GM18498 (cell line): ENCODE results near the gene ATP10A.

Experiments
- ATAC-seq: cut with Tn5 transposase; IDR thresholded peaks from one replicate; pipeline ENCODE4 v1.9.1; 2021; ENCODE audit warnings: mild to moderate bottlenecking, moderate library complexity; ENCODE audit not compliant: unreplicated experiment

ATP10A gene, protein sequence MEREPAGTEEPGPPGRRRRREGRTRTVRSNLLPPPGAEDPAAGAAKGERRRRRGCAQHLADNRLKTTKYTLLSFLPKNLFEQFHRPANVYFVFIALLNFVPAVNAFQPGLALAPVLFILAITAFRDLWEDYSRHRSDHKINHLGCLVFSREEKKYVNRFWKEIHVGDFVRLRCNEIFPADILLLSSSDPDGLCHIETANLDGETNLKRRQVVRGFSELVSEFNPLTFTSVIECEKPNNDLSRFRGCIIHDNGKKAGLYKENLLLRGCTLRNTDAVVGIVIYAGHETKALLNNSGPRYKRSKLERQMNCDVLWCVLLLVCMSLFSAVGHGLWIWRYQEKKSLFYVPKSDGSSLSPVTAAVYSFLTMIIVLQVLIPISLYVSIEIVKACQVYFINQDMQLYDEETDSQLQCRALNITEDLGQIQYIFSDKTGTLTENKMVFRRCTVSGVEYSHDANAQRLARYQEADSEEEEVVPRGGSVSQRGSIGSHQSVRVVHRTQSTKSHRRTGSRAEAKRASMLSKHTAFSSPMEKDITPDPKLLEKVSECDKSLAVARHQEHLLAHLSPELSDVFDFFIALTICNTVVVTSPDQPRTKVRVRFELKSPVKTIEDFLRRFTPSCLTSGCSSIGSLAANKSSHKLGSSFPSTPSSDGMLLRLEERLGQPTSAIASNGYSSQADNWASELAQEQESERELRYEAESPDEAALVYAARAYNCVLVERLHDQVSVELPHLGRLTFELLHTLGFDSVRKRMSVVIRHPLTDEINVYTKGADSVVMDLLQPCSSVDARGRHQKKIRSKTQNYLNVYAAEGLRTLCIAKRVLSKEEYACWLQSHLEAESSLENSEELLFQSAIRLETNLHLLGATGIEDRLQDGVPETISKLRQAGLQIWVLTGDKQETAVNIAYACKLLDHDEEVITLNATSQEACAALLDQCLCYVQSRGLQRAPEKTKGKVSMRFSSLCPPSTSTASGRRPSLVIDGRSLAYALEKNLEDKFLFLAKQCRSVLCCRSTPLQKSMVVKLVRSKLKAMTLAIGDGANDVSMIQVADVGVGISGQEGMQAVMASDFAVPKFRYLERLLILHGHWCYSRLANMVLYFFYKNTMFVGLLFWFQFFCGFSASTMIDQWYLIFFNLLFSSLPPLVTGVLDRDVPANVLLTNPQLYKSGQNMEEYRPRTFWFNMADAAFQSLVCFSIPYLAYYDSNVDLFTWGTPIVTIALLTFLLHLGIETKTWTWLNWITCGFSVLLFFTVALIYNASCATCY (N-terminal part only)

DNA sequence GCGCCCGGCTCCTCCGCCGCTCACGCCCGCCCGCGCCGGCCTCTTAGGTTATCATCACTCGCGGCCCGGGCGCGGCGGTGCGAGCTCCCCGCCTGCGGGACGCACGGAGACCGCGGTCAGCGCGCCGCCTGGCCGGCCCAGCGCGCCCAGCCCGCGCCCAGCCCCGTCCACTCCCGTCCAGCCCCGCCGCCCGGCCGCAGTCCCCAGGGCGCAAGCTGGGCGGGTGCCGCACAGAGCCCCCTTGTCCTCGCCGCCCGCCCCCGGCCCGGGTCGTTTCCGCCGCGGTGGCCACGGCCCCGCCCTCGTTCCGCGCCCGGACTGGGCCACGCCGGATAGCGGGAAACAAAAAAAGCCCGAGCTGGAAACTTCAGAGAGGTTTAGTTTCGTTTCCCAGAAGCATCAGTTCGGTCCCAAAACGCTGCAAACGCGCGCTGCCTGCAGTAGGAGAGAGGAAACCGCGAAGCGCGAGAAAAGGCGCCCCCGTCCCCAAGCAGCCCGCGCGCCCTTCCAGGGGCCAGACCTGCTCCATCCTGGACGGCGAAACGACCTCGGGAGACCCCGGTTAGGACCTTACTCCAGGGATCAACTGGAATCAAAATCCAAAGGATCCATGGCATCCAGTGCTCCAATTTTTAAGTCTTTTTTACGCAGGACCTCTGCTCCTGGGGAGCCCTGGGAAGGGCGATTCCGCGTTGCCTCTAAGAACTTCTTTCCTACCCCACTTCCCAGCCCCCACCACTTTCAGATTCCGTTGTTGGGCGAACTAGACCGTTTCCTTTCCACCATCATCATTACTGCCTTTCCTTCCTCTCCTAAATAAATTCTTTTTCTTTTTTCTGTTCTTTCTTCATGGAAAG is at the start of gene ATP10A:
Gene ATP10A, minus strand, starts transcription at position 217 of the 857 bp plus-strand sequence. CDS start 231 bp downstream, outside the sequence.
- ATAC-seq = no peak

DNA sequence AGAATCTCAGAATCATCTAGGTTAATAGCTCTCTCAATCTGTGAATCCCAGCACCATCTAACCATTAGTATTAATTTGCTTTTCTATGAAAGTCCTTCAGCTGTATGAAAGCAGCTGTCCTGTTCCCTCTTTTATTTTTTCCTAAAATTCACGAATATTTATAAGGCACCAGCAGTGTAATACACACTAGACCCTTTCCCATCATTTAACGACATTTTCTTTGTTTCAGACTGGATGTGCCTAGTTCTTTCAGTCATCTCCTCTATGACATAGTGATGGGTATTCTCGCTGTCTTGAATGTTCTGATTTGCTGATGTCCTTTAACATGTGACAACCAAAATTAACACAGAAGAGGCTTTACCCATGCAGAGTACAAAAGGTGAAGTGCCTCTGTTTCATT is 48.9 kb upstream of the ATP10A start:
- no peak for ATAC-seq

DNA sequence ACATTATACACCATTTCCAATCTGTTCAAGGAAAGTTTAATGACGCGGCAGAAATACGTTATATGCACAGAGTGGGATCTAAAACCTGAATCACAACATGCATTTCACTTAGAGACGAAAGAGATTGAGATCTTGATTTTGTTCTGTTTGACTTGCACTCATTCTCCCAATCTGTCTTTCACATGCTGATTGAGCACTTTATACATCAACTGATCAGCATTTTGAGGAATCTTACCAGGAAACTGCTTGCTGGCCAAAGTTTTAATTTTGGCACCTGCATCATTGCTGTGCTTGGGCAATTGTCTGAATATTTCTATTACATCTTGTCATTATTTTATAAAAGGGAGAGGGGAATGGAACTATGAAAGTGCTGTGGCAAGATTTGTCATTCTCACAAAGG is 47.7 kb upstream of the ATP10A start:
- ATAC-seq = no peak

DNA sequence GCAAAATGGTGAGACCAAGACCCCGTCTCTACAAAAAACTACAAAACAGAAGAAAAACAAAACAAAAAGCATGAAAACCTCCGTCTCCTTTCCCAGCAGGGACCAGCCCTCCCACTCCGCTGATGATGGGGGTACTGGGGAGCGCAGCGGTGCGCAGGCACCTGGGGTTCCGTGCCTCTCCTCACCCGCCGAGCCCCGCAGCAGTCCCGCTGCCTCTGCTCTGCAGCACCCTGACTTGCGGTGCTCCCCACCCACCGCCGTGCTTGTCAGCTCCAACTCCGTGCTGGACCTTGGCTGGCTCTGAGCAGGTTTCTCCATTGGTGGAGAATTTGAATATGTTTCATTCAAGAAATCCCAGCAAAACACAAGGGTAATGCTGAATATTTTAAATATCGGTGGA is 46.7 kb upstream of the ATP10A start:
- no peak for ATAC-seq

DNA sequence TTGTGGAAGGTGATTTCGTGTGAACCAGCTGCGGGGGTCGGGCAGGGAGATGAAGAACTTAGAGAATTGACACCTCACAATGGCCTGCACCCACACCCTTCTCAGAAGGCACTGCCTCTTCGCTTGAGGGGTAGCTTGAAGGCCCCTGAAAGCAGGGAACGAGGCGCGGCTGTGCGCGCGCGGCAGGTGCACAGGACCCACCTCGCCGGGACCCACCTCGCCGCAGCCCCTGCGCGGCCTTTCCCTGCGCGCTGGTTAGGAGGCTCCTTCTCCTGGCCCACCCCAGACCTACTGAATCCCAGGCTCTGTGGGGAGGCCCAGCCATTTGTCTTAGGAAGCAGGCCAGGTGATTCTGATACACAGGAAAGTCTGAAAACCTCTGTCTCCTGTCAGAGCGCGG is 46.2 kb upstream of the ATP10A start:
- no peak for ATAC-seq

DNA sequence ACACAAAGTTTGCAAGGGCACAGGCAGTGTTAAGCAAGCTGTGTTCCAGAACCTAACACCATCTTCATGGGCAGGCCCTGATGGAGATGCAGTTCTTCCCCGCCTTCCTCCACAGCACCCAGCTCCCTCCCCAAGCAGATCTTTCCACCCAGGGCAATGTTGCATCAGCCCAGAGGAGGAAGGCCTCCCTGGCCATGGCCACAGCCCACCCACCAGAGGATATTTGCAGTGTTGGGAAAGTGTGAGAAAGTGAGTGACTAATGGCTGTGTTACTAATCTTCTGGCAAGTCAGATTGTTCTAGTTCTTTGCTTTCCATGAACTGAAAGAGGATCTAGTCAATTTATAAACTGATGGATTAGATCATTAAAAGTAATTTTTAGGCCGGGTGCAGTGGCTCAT is 42.0 kb upstream of the ATP10A start:
- no peak for ATAC-seq

DNA sequence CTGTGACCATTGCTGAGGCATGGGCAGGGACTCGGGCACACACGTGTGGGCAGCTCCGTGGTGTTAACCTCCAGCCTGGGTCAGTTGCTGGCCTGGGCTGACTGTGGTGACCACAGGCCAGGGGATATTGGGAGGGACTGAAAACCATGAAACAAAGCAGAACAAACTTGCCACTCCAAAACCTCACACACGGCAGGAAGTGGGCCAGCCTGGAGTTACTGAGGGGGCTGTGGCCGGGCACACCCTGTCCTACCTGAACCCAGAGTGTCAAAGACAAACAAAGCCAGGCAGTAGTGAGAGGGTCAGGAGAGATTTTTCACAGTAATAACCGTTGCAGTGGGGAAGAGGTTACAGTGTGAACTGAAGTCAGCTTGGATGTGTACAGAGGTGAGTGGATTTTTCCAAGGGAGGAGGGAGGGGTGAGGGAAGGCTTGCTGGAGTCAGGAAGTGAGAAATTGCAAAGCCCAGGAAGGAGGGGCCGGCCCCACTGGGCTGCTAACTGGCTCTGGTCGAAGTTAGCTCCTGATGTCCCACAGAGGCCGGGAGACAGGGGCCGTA is 40.0 kb upstream of the ATP10A start:
- no peak for ATAC-seq

DNA sequence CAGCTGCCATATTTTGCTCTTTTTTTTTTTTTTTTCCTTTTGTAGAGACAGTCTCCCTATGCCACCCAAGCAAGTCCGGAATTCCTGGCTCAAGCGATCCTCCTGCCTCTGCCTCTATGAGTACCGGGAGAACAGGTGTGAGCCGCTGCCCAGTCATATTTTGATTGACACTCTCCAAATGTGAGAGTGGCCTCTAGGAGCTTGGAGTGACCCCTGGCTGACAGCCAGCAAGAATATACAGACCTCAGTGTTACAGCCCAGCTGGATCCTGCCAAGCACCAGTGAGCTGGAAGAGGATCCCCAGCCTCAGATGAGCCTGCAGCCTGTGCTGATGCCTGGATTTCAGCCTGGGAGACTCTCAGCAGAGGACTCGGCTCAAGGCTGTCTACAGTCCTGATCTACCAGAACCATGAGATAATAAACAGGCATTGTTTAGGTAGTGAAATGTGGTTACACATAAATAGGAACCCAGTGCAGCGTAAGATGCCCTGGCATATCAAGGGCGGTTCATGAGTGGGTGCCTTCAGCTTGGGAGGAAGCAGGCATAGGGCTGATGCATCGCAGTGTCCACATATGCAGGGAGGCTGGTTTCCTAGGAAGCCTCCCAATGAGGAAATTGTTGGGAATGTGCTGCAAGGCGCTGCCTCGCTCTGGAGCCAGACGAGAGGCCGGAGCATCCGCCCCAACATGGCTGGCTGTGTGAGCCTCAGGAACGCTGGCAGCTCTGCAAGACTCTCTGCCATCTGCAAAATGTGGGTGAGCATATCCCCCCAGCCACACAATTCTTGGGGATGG is 38.9 kb upstream of the ATP10A start:
- no peak for ATAC-seq

DNA sequence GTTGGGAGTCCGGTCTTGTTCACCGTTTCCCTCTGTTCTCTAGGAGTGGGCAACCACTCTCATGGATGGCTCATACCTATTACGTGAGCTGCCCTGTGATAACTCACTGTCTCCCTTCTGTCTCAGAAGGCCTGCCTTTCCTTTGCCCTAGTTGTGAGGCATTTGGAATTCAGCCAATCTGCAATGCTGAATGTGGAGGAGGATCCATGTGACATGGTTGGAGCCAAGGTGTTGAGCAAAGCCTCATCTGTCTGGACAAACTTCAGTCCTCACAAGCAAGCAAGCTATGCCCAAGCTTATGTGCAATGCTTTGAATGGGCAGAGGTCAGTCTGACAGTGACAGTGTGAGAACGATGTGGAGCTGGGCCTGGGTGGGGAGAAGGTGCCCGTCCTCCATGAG is 37.8 kb upstream of the ATP10A start:
- no peak for ATAC-seq

DNA sequence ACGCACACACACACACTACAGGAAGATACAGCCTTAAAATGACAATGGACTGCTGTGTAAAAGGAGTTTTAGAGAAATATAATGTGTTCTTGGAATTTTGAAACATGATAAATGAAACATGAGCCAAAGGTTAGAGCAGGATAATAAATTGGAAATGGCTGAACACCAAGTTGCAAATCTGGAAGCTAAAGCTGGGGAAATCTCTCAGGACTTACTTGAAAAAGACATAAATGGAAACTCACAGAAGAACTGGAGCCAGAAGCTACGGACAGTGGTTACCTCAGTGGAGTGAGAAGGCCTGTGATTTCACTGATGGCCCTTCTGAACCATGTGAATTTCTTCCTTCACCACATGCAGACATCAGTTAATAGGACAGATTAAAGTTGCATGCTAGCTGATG is 37.3 kb upstream of the ATP10A start:
- ATAC-seq = no peak

DNA sequence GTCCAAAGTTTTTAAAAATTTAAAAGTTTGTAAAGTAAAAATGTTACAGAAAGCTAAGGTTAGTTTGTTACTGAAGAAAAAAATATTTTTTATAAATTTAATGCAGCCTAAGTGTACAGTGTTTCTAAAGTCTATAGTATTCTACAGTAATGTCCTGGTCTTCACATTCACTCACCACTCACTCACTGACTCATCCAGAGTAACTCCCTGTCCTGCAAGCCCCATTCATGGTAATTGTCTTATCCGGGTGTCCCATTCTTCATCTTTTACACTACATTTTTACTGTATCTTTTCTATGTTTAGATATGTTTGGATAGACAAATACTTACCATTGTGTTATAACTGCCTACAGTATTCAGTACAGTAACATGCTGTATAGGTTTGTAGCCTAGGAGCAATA is 36.7 kb upstream of the ATP10A start:
- ATAC-seq = no peak

DNA sequence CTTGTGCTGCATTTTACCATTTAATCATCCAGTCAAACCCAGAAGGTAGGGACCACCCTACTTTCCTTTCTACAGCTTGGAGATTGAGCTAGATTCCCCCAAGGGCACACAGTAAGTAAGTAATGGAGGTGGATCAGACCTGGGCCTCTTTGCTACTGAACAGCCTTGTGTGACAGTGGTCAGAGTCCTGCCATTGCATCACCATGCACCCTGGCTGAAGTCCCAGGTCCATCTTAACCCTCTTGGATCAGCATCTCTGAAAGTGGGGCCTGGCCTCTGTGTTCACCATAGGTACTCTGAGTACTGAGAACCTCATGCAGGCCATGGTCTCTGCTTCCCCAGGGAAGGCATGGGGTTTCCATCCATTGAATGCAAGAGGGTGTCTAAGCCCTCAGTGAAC is 34.5 kb upstream of the ATP10A start:
- ATAC-seq = no peak

DNA sequence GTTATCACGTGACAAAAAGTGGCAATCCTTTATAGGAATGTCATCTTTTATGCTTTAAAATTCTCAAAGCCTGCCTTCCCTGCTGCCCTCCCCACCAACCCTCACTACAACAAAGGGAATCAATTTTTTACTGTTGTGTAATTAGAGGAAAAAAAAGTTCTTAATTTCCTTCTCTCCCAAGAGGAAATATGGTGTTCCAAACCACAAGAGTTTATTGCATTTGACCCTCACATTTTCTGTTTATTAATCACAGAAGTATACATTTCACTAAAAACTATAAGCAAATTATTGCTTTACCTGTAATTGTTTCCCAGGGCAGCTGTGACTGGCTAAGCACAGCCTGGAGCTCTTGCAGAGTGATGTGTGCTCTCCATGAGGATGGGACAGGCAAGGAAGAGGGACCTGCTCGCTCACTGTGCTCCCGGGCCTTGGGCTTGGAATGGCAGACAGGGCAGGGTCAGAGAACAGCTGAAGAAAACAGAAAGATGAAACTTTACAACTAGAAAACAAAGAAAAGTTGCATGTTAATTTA is 31.3 kb upstream of the ATP10A start:
- no peak for ATAC-seq

DNA sequence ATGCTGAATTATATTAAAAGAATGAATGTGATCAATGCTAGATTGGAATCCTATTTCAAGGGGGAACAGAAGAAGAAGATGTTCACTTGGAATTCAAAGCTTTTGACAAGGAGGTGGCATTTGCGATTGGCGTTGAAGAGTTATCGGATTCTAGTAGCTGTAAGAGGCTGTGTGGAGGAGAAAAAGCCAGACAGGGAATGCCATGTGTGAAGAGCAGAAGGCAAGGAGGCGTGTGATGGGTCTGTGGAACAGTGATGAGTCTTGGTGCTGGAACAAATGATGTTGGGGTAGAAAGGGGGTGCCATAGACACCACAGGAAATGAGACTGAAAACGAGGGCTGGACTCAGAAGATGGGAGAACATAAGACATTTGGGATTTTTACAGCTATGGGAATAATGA is 30.5 kb upstream of the ATP10A start:
- no peak for ATAC-seq

DNA sequence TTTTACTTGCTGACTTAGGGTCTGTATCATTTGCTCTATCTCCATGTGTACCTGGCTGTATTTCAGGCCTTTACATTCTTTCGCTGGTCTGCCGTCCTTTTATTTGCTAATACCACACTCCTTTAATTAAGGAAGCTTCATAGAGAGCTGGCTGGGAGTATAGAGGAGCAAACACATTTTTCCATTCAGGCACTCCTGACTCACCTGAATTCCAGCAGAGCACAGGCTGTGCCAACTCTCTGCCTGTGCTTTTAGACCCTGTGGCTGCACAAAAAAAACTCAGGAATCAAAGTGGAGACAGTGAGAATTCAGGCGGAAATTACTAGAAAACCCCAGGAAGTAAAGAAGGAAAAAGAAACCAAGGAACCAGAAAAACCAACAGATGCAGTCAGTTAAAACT is 29.0 kb upstream of the ATP10A start:
- ATAC-seq = no peak

DNA sequence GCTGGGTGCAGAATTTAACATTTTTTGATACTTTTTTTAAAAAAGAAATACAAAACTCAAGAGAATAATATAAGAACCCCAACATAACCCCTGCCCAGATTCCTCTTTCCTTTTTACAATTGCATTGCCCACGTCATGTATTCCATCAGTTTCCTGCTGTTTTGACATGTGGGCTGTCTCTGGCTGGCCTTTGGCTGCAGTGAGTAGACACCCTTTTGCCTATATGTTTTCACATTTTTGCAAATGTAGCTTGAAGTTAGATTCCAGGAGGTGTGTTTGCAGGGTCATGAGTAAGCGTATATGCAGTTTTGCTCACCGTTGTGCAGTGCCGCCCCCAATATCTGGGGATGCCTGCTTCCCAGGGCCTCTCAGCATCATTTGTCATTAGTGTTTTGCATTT is 28.0 kb upstream of the ATP10A start:
- ATAC-seq = no peak

DNA sequence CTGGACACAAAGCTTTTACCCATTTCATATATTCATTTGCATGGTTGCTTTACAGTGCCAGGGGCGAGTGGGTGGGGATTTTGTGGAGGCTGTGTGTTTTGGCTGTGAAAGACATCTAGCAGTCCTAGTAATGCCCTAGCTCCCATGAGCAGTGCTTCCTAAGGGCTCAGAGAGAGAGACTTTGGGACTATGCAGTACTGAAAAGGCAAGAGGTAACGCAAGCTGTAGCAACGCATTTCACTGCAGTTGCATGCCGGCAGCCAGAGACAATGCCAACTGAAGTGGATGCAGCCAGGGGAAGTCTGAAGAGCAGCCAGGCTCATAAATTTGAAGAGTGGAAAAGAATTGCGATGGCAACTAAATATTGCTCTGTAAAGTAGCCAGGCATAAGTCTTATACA is 27.4 kb upstream of the ATP10A start:
- no peak for ATAC-seq

DNA sequence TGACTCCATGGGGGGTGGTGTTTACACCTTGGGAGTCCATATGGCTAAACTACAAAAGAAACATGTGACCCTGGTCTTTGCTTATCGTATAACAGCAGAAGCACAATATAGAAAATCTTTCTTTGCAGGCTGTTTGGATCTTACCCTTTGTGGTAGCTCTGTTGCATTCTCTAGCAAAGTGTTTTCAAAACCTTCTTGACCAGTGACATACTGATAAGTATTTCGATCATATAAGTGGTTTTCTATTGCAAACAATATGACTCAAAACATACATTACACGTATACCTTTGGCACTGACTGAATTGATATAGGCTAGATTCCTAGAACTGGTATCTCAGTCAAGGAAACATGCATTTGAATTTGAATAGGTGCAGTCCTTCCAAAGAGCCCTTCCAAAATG is 24.7 kb upstream of the ATP10A start:
- ATAC-seq = no peak

DNA sequence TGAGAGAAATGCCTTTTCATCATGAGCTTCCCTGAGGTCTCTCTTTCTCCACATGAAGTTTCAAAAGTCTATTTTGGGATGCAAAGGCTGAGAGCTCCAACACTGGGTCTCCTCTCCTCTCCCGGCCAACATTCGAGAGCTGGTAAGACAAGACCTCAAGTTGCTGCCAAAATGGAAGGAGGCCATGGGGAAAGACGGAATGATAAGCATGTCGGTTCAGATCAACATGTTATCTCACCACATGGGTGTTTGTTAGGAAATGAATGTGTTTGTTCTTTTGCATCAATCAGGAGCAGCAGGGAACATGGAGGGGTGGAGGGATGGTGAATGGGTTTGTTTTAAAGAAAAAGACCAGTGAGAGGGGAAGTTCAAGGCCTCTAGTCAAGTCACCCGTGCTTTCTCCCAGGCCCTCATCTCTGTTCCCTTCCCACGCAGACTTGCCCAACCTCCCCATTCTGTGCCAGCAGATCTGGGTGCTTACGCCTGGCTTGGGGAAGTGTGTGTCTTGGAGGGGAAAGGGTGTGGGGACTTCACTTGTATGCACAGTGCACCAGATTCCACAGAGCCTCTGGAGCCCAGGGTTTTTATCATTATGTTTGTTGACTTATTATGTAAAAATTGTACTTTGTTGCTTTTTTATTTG is 23.5 kb upstream of the ATP10A start:
- ATAC-seq = no peak
